OCI-LY7 (cell line): ENCODE results near the gene ZBTB7A. TPM values are rescaled to one million over a fixed set of nuclear protein-coding genes. Genes with fewer than 3 reads are reported as not detected.
A peak's percentile ranks its signal among the peaks of the same experiment; 100 is the strongest.

Source experiments
- BruUV-seq: library from RNA; stranded (reverse); fragments of 400-500 nt; replicated peaks from 2 replicates; lab custom pipeline; 2021; lab: Mats Ljungman, UMichigan
- CTCF ChIA-PET: fragments of 300-600 bp; sonication (Branson Sonifier 250); formaldehyde crosslinking; loops from one replicate; lab custom pipeline; 2022; ENCODE audit warnings: antibody characterized with exemption; ENCODE audit not compliant: unreplicated experiment; lab: Charles Lee
- POLR2A ChIA-PET: fragments of 300-600 bp; sonication (Branson Sonifier 250); formaldehyde crosslinking; loops from one replicate; lab custom pipeline; 2022; ENCODE audit warnings: antibody characterized with exemption; lab: Charles Lee
- DNase-seq: peaks from one replicate; pipeline ENCODE4 v3.0.0-alpha.2; 2015; ENCODE audit warnings: low spot score
- H2AFZ ChIP-seq: fragments of 200-600 bp; sonication (generic), shearing (Covaris generic); 2 replicates; pipeline ENCODE4 v1.6.1; 2014; ENCODE audit warnings: mild to moderate bottlenecking, antibody characterized with exemption, low read length, moderate library complexity
- H3K27ac ChIP-seq: fragments of 200-600 bp; sonication (generic); 2 replicates; pipeline ENCODE4 v1.5.1; 2014; ENCODE audit warnings: mixed run types, low read depth, mild to moderate bottlenecking, moderate library complexity, low read length, inconsistent platforms; ENCODE audit not compliant: poor library complexity, severe bottlenecking
- H3K36me3 ChIP-seq: fragments of 200-600 bp; sonication (generic); 2 replicates; pipeline ENCODE4 v1.6.1; 2014; ENCODE audit warnings: mild to moderate bottlenecking, antibody characterized with exemption, low read length, moderate library complexity, mixed read lengths; ENCODE audit not compliant: insufficient read depth
- H3K4me1 ChIP-seq: fragments of 200-600 bp; sonication (generic); 2 replicates; pipeline ENCODE4 v1.5.1; 2014; ENCODE audit warnings: mild to moderate bottlenecking, low read length; ENCODE audit not compliant: insufficient read depth, poor library complexity, severe bottlenecking
- H3K4me2 ChIP-seq: fragments of 200-600 bp; sonication (generic); 2 replicates; pipeline ENCODE4 v1.6.1; 2014; ENCODE audit warnings: mild to moderate bottlenecking, low read length
- H3K4me3 ChIP-seq: fragments of 200-600 bp; sonication (generic); 2 replicates; pipeline ENCODE4 v1.5.1; 2014; ENCODE audit warnings: mild to moderate bottlenecking, low read depth, low read length; ENCODE audit not compliant: poor library complexity, severe bottlenecking
- H3K79me2 ChIP-seq: fragments of 200-600 bp; sonication (generic); 2 replicates; pipeline ENCODE4 v1.6.1; 2016; ENCODE audit warnings: low read depth, mild to moderate bottlenecking, low read length, moderate library complexity, mixed read lengths; ENCODE audit not compliant: insufficient read depth
- H3K9me2 ChIP-seq: fragments of 200-600 bp; sonication (generic); 2 replicates; pipeline ENCODE4 v1.6.1; 2016; ENCODE audit warnings: mild to moderate bottlenecking, low read length, mixed read lengths; ENCODE audit not compliant: insufficient read depth
- H3K9me3 ChIP-seq: fragments of 200-600 bp; sonication (generic); 2 replicates; pipeline ENCODE4 v1.6.1; 2014; ENCODE audit warnings: mild to moderate bottlenecking, mixed run types, low read length, mixed read lengths
- H4K20me1 ChIP-seq: fragments of 200-600 bp; sonication (generic); 2 replicates; pipeline ENCODE4 v1.6.1; 2014; ENCODE audit warnings: mild to moderate bottlenecking, antibody characterized with exemption, low read length, moderate library complexity, mixed read lengths; ENCODE audit not compliant: insufficient read depth
- CTCF ChIP-seq: fragments of 200-600 bp; sonication (generic); conservative IDR thresholded peaks from 2 replicates; pipeline ENCODE4 v1.5.1; 2014; ENCODE audit warnings: mild to moderate bottlenecking, antibody characterized with exemption, low read length, moderate library complexity, mixed read lengths
- EZH2phosphoT487 ChIP-seq: fragments of 200-600 bp; sonication (generic); IDR thresholded peaks from 2 replicates; pipeline ENCODE4 v1.6.1; 2018; ENCODE audit warnings: low read depth, borderline replicate concordance, mild to moderate bottlenecking, mixed run types, antibody characterized with exemption, low read length, moderate library complexity, mixed read lengths
- intact Hi-C: fragments of 100-400 bp; cut with micrococcal nuclease; formaldehyde crosslinking; loops from one replicate; pipeline ENCODE4 v1.10.0; 2022; ENCODE audit not compliant: unreplicated experiment
- total RNA-seq, 2 experiments: library from RNA; depleted of rRNA in 1 of 2; stranded (reverse); fragments of >200 nt in 1 of 2; shearing (Covaris generic) in 1 of 2; gene quantifications; 2 replicates each; pipeline ENCODE4 v1.2.3, GENCODE V29; 2014 to 2022

The ZBTB7A gene
- total RNA-seq, 2 experiments from 2014 or later = 17.2 to 29.3 TPM

GRCh38 chr19:4068047-4068966 is 1.6 kb upstream of the ZBTB7A start:
- ChIA-PET POLR2A (no interaction called here), CTCF (no interaction called here)
- DNase-seq = peak; percentile 26
- no peak for TF ChIP-seq CTCF
- TF ChIP-seq EZH2phosphoT487 = no peak
- Histone ChIP-seq H4K20me1 (peaks cover 15% of the 10 kb centered on the region; the same call in 1 of the 2 replicates), H3K27ac (peak overlapping the region; percentile 77), H3K36me3 (peaks cover 15% of the 10 kb centered on the region), H3K9me2 (no peaks in the 10 kb centered on the region), H3K4me2 (peak overlapping the region; percentile 69), H3K4me3 (peak overlapping the region; percentile 100), H3K4me1 (peaks cover 24% of the 10 kb centered on the region), H3K9me3 (no peaks in the 10 kb centered on the region), H2AFZ (peak overlapping the region; percentile 87; the same call in 1 of the 2 replicates), H3K79me2 (peaks cover 18% of the 10 kb centered on the region)
- intact Hi-C loops = loop anchor here (5.0 kb wide), 1 partner anchor 69 kb away; no protein-coding TSS in a partner anchor
- no TSS peak for BruUV-seq

DNA sequence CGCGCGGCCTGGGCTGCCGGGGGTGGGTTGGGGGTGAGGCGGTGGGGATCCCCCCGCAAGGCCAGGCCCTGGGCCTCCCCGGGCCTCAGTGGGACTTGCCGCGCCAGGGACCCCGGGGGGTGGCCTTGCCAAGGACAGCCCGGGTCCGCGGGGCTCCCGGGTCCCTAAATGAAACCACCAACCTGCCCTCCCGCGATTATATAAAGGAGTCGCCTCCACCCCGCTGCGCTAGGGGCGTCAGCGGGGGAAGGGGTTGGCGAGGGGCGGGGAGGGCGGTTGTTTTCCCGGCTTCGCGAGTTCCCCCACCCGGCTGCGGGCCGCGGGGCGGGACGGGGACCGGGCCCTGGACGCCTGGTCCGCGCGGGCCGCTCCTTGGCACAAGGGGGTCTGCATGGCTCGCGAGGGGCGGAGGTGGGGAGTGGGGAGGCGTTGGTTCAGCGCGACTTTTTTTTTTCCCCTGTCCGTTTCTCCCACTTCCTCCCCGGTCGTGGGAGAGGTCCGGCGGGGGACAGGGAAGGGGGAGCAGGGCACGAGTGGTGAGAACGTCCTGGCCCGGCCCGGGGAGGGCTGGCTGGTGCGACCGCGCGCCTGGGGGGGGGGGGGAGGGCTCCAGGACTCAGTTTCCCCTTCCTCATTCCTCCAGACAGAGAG is 822 bp upstream of the ZBTB7A start:
- Histone ChIP-seq H3K4me3 (peak overlapping the region; percentile 100), H3K4me2 (peak overlapping the region; percentile 69), H3K36me3 (peaks cover 23% of the 10 kb centered on the region), H3K79me2 (peaks cover 26% of the 10 kb centered on the region), H2AFZ (peak overlapping the region; percentile 87), H3K4me1 (peaks cover 32% of the 10 kb centered on the region), H4K20me1 (peaks cover 21% of the 10 kb centered on the region; the same call in 1 of the 2 replicates), H3K9me2 (no peaks in the 10 kb centered on the region), H3K27ac (peak overlapping the region; percentile 77), H3K9me3 (no peaks in the 10 kb centered on the region)
- POLR2A ChIA-PET = interaction anchor here (0.7 kb wide), 1 partner anchor 1653 kb away, joined by 5 read pairs; no protein-coding TSS in a partner anchor
- CTCF ChIA-PET = no interaction called here
- TF ChIP-seq EZH2phosphoT487 = no peak
- no peak for TF ChIP-seq CTCF
- no TSS peak for BruUV-seq
- intact Hi-C loops = loop anchor here (2.0 to 5.0 kb wide), 4 partner anchors 47 to 179 kb away; partner anchors contain the start of gene YJU2
- DNase-seq = peak; percentile 67
